K562 (cell line): Measurements from ENCODE around the gene SGSM2. TPM values are rescaled to one million over a fixed set of nuclear protein-coding genes. Genes with fewer than 3 reads are reported as not detected.

Source experiments
- BACH1 ChIP-seq: fragments of 200-800 bp; sonication (Bioruptor generic); IDR thresholded peaks from 2 replicates; pipeline ENCODE4 v1.6.1; 2016; ENCODE audit warnings: missing genetic modification characterization, missing compliant biosample characterization
- CHD2 ChIP-seq: IDR thresholded peaks from 2 replicates; pipeline ENCODE4 v1.6.1; 2011; ENCODE audit warnings: low read depth, low read length
- CREM ChIP-seq: IDR thresholded peaks from 2 replicates; pipeline ENCODE4 v1.6.1; 2014; ENCODE audit warnings: antibody characterized with exemption, low read depth
- ELF4 ChIP-seq: fragments of 450-650 bp; formaldehyde crosslinking; IDR thresholded peaks from 2 replicates; pipeline ENCODE4 v1.4.0; 2022; ENCODE audit warnings: missing genetic modification characterization
- HMGN3 ChIP-seq: IDR thresholded peaks from 2 replicates; pipeline ENCODE4 v1.6.1; 2011; ENCODE audit warnings: borderline replicate concordance, low read depth, mild to moderate bottlenecking, mixed read lengths, low read length; ENCODE audit not compliant: insufficient read length; ENCODE audit errors: extremely low read depth
- L3MBTL2 ChIP-seq: fragments of 450-650 bp; IDR thresholded peaks from 2 replicates; pipeline ENCODE4 v1.6.1; 2016; ENCODE audit warnings: mild to moderate bottlenecking, moderate library complexity
- MCM3 ChIP-seq: fragments of 450-650 bp; IDR thresholded peaks from 2 replicates; pipeline ENCODE4 v1.6.1; 2016
- MCM5 ChIP-seq: fragments of 450-650 bp; IDR thresholded peaks from 2 replicates; pipeline ENCODE4 v1.6.1; 2016; ENCODE audit warnings: low read depth
- MYC ChIP-seq, 2 experiments: fragments of 250-450 bp in 1 of 2; sonication (Bioruptor Pico) in 1 of 2; IDR thresholded peaks; 2 replicates each; pipeline versions ENCODE4 v1.5.1 to v1.6.1; 2012 to 2021; ENCODE audit warnings: low read depth in 2 of 2, borderline replicate concordance in 1 of 2, improper control_type of control experiment in 1 of 2, low read length in 1 of 2, mild to moderate bottlenecking in 1 of 2, moderate library complexity in 1 of 2
- RBM15 ChIP-seq: fragments of 200-400 bp; formaldehyde crosslinking; IDR thresholded peaks from 2 replicates; pipeline ENCODE4 v1.6.1; 2018; ENCODE audit warnings: mild to moderate bottlenecking, low read length, moderate library complexity; ENCODE audit not compliant: insufficient read depth
- RUNX1 ChIP-seq: sonication (generic); IDR thresholded peaks from 2 replicates; pipeline ENCODE4 v1.6.1; 2016; ENCODE audit warnings: antibody characterized with exemption, low read depth
- WHSC1 ChIP-seq: IDR thresholded peaks from one replicate; pipeline ENCODE4 v1.6.1; 2012; ENCODE audit warnings: low read length, control low read depth, inconsistent platforms
- ZC3H8 ChIP-seq: fragments of 450-650 bp; IDR thresholded peaks from 2 replicates; pipeline ENCODE4 v1.6.1; 2017
- ZFX ChIP-seq: sonication (generic); formaldehyde crosslinking; IDR thresholded peaks from 2 replicates; pipeline ENCODE4 v1.8.0; 2022; ENCODE audit warnings: mild to moderate bottlenecking, missing genetic modification reagents, moderate library complexity
- ZKSCAN1 ChIP-seq: fragments of 150-350 bp; IDR thresholded peaks from 2 replicates; pipeline ENCODE4 v1.6.1; 2016; ENCODE audit warnings: low read depth, low read length
- ZKSCAN8 ChIP-seq: fragments of 200-800 bp; sonication (Bioruptor generic); IDR thresholded peaks from 2 replicates; pipeline ENCODE4 v1.6.1; 2016; ENCODE audit warnings: missing genetic modification characterization, missing compliant biosample characterization
- ZNF318 ChIP-seq, 2 experiments: fragments of 450-650 bp; IDR thresholded peaks; 2 replicates each; pipeline ENCODE4 v1.6.1; 2016; ENCODE audit warnings: mild to moderate bottlenecking in 2 of 2, borderline replicate concordance in 1 of 2, low read depth in 1 of 2, moderate library complexity in 1 of 2
- ZNF445 ChIP-seq: fragments of 250-450 bp; sonication (Bioruptor Pico); IDR thresholded peaks from 2 replicates; pipeline ENCODE4 v1.4.0; 2020; ENCODE audit warnings: low read depth, mild to moderate bottlenecking, moderate library complexity
- ZSCAN32 ChIP-seq: fragments of 450-650 bp; formaldehyde crosslinking; IDR thresholded peaks from 2 replicates; pipeline ENCODE4 v1.4.0; 2020; ENCODE audit warnings: mild to moderate bottlenecking, moderate library complexity
- polyA plus RNA-seq, 8 experiments: library from polyadenylated mRNA; depleted of rRNA in 4 of 8; stranded (reverse) in 5 of 8; unstranded in 3 of 8; fragments of >200 nt; fragmentation: Nextera tagmentation in 2 of 8; fragmentation: Illumina TruSeq in 1 of 8; extraction: Ambion mirVana in 2 of 8; extraction: Trizol in 1 of 8; gene quantifications; 2 replicates each; pipeline versions ENCODE4 v1.2.1 to v1.2.3, GENCODE V29; 2011 to 2014; ENCODE audit warnings: inconsistent platforms in 1 of 8, missing spikeins in 1 of 8
- total RNA-seq, 7 experiments: library from RNA; depleted of rRNA in 6 of 7; stranded (reverse); fragments of >200 nt in 6 of 7; fragmentation: Illumina TruSeq in 2 of 7; extraction: Trizol in 2 of 7; gene quantifications; 2 replicates each; pipeline versions ENCODE4 v1.2.1 to v1.2.3, GENCODE V29; 2011 to 2021; ENCODE audit warnings: low replicate concordance in 1 of 7
- TF ChIP-seq, protein P1 (sequence below): sonication (generic); formaldehyde crosslinking; IDR thresholded peaks from 2 replicates; pipeline ENCODE4 v1.9.0; 2022; ENCODE audit warnings: mild to moderate bottlenecking, missing genetic modification reagents

Gene SGSM2
- total and polyA plus RNA-seq, 9 of the 15 experiments (the other 6 are each of a cell fraction or from before 2014, with no cell fraction given) = 0.20 to 26.3 (median 14.8) TPM

DNA sequence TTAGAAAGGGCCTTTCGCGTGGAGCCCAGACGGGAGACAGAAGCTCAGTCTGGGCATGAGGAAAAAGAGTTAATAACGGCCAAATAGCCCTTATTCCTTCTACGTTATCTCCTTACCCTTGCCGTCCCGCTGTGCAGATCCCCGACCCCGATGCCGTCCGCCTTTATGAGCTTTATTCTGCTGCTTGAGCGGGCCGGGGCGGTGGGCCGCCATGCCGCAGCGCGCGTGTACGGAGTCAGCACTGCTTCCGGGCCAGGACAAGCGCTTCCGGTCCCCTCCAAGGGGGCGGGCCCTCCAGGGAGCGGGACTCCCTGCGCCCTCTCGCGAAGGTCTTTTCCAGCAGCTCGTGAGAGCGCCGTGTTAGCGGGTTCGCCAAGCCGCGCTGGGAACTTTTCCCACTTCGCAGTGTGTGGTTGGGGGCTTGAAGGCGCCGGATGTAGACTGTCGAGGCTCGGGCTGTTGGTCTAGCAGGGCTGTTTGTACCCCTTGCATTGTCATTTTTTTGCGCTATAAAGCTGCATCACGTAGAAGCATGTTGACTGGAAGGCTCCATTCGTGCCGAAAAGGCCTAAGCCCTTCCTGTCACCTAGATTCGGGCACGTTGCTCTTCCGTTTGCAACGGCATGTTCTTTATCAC, 968 bp upstream of the SGSM2 start, which contains the start of gene TSR1 (continued):
- no peak for TF ChIP-seq ZNF318 (IDR thresholded peaks at IDR 0.05; ENCODE audit: borderline replicate concordance in 1 of 2, low read depth in 1 of 2)
- TF ChIP-seq ZSCAN32 (CRISPR knock-in tag) = no peak
- no peak for TF ChIP-seq ZC3H8
- peak; percentile 99 for TF ChIP-seq MYC (IDR thresholded peaks at IDR 0.05; ENCODE audit: low read depth, low read length)
- peak; percentile 97 for TF ChIP-seq MYC (CRISPR knock-in tag; IDR thresholded peaks at IDR 0.05; ENCODE audit: borderline replicate concordance, low read depth)
- TF ChIP-seq MCM3 = no peak
- peak; percentile 79 for TF ChIP-seq ZFX (CRISPR knock-in tag)
- TF ChIP-seq CREM = peak; percentile 68
- no peak for TF ChIP-seq MCM5
- TF ChIP-seq, protein P1, sequence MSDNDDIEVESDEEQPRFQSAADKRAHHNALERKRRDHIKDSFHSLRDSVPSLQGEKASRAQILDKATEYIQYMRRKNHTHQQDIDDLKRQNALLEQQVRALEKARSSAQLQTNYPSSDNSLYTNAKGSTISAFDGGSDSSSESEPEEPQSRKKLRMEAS (CRISPR knock-in tag) = peak; percentile 89
- TF ChIP-seq BACH1 = no peak
- no peak for TF ChIP-seq WHSC1
- TF ChIP-seq ZKSCAN8 (CRISPR knock-in tag) = no peak
- no peak for TF ChIP-seq ZKSCAN1
- TF ChIP-seq RUNX1 = no peak
- no peak for TF ChIP-seq ZNF445 (CRISPR knock-in tag)
- TF ChIP-seq L3MBTL2 = peak; percentile 86
- no peak for TF ChIP-seq ELF4 (CRISPR knock-in tag)
- TF ChIP-seq CHD2 = peak; percentile 88
- TF ChIP-seq RBM15 = no peak
- TF ChIP-seq HMGN3 = no peak
